ENCODE data around the gene PLSCR3.

- TF ChIP-seq CTCF (IDR thresholded peaks at IDR 0.05) (no peak), POLR2A (IDR thresholded peaks at IDR 0.05) (no peak)
These were observed 3.0 kb downstream of the PLSCR3 start for GRCh38 chr17:7391307-7391706.

Data from right lobe of liver (tissue), 4 donors.